ENCODE measurements around the gene PIGQ. TPM values are rescaled to one million over a fixed set of nuclear protein-coding genes. Genes with fewer than 3 reads are reported as not detected.

The PIGQ gene
- polyA plus RNA-seq, 1 of the 3 experiments (the other 2 are of a cell fraction): 38.7 TPM

- Histone ChIP-seq H3K9ac (no peak overlapping the region), H3K9me2 (no peaks in the 10 kb centered on the region), H3K4me2 (no peak overlapping the region), H3K27me3 (ENCODE audit: insufficient read depth) (no peaks in the 10 kb centered on the region), H3K9me3 (no peaks in the 10 kb centered on the region), H3F3A (replicated peaks; ENCODE audit: insufficient read depth) (no peaks in the 10 kb centered on the region), H4K20me1 (ENCODE audit: insufficient read depth) (no peaks in the 10 kb centered on the region), H3K79me2 (ENCODE audit: insufficient read depth) (peaks cover 10% of the 10 kb centered on the region), H2AFZ (ENCODE audit: low read depth) (no peak overlapping the region), H3K4me1 (ENCODE audit: control insufficient read depth in 1 of 2, insufficient read depth in 2 of 2, low read depth in 1 of 2, low read length in 1 of 2) (peaks cover 0 to 12% of the 10 kb centered on the region in 2 experiments; a peak in 1 of 4 replicates), H3K27ac (ENCODE audit: low read depth in 2 of 2, low read length in 1 of 2) (no peak overlapping the region; a peak in 1 of 4 replicates), H3K4me3 (ENCODE audit: low read depth in 2 of 2, low read length in 1 of 2) (no peak overlapping the region), H3K36me3 (replicated peaks in 1 of 2; ENCODE audit: control insufficient read depth in 1 of 2, insufficient read depth in 2 of 2, low read length in 1 of 2) (peaks cover 0 to 38% of the 10 kb centered on the region in 2 experiments)
- WGBS (ENCODE audit: low lambda C conversion rate): 92% methylated on average over 15 of the region's 36 CpGs
- TF ChIP-seq TCF12 (IDR thresholded peaks at IDR 0.05) (no peak), RCOR1 (IDR thresholded peaks at IDR 0.05; ENCODE audit: low read length) (no peak), FOXJ3 (CRISPR knock-in tag; IDR thresholded peaks at IDR 0.05) (no peak), GATA2 (CRISPR knock-in tag; IDR thresholded peaks at IDR 0.05) (no peak), GABPA (IDR thresholded peaks at IDR 0.05; ENCODE audit: low read depth) (no peak), SIN3A (IDR thresholded peaks at IDR 0.05; ENCODE audit: borderline replicate concordance, low read depth, low read length) (no peak), USF2 (IDR thresholded peaks at IDR 0.05; ENCODE audit: borderline replicate concordance, low read depth, low read length) (no peak), EP300 (IDR thresholded peaks at IDR 0.05; ENCODE audit: borderline replicate concordance in 1 of 2, low read depth in 1 of 2, low read length in 1 of 2) (no peak), FOXM1 (IDR thresholded peaks at IDR 0.05; ENCODE audit: low read depth) (no peak)
- TF ChIP-seq, protein P1, sequence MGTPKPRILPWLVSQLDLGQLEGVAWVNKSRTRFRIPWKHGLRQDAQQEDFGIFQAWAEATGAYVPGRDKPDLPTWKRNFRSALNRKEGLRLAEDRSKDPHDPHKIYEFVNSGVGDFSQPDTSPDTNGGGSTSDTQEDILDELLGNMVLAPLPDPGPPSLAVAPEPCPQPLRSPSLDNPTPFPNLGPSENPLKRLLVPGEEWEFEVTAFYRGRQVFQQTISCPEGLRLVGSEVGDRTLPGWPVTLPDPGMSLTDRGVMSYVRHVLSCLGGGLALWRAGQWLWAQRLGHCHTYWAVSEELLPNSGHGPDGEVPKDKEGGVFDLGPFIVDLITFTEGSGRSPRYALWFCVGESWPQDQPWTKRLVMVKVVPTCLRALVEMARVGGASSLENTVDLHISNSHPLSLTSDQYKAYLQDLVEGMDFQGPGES (IDR thresholded peaks at IDR 0.05; ENCODE audit: low read depth, low read length): no peak
- ChIA-PET CTCF (no interaction called here), POLR2A (interaction anchor here (1.1 kb wide), 1 partner anchor 10 kb away, joined by 3 read pairs; no protein-coding TSS in a partner anchor)
- DNase-seq: no peak
Observed at GRCh38 chr16:575354-576196, 5.8 kb downstream of the PIGQ start.

GRCh38 chr16:576197-576822 lies 6.5 kb downstream of the PIGQ start:
- Histone ChIP-seq H3F3A (replicated peaks; ENCODE audit: insufficient read depth) (no peaks in the 10 kb centered on the region), H2AFZ (ENCODE audit: low read depth) (no peak overlapping the region), H3K4me1 (ENCODE audit: control insufficient read depth in 1 of 2, insufficient read depth in 2 of 2, low read depth in 1 of 2, low read length in 1 of 2) (peaks cover 0 to 7% of the 10 kb centered on the region in 2 experiments; a peak in 1 of 4 replicates), H3K36me3 (replicated peaks in 1 of 2; ENCODE audit: control insufficient read depth in 1 of 2, insufficient read depth in 2 of 2, low read length in 1 of 2) (peaks cover 0 to 41% of the 10 kb centered on the region in 2 experiments), H3K79me2 (ENCODE audit: insufficient read depth) (peaks cover 8% of the 10 kb centered on the region), H3K4me3 (ENCODE audit: low read depth in 2 of 2, low read length in 1 of 2) (no peak overlapping the region), H3K9me3 (no peaks in the 10 kb centered on the region), H3K27me3 (ENCODE audit: insufficient read depth) (no peaks in the 10 kb centered on the region), H3K4me2 (no peak overlapping the region), H4K20me1 (ENCODE audit: insufficient read depth) (no peaks in the 10 kb centered on the region), H3K9ac (no peak overlapping the region), H3K27ac (ENCODE audit: low read depth in 2 of 2, low read length in 1 of 2) (no peak overlapping the region), H3K9me2 (no peaks in the 10 kb centered on the region)
- 90% methylated on average over 6 of the region's 21 CpGs for WGBS (ENCODE audit: low lambda C conversion rate)
- ChIA-PET CTCF (interaction anchor here (0.9 to 1.2 kb wide), 2 partner anchors 9 to 72 kb away, joined by 3 to 4 read pairs; no protein-coding TSS in a partner anchor), POLR2A (interaction anchor here (0.7 to 1.1 kb wide), 3 partner anchors 9 to 11 kb away, joined by 3 read pairs; partner anchors contain the start of gene NHLRC4)
- no peak for DNase-seq
- TF ChIP-seq NRF1 (IDR thresholded peaks at IDR 0.05; ENCODE audit: low read depth, low read length) (no peak), GABPA (IDR thresholded peaks at IDR 0.05; ENCODE audit: low read depth) (no peak), ELF1 (IDR thresholded peaks at IDR 0.05) (no peak), FOXM1 (IDR thresholded peaks at IDR 0.05; ENCODE audit: low read depth) (no peak), RCOR1 (IDR thresholded peaks at IDR 0.05; ENCODE audit: low read length) (no peak), SMC3 (IDR thresholded peaks at IDR 0.05; ENCODE audit: low read depth, low read length) (no peak), NFIC (IDR thresholded peaks at IDR 0.05; ENCODE audit: borderline replicate concordance) (no peak), MEF2A (IDR thresholded peaks at IDR 0.05; ENCODE audit: borderline replicate concordance, low read depth) (no peak), USF1 (IDR thresholded peaks at IDR 0.05; ENCODE audit: borderline replicate concordance, low read depth) (no peak), POLR2AphosphoS5 (IDR thresholded peaks at IDR 0.05; ENCODE audit: low read depth, low read length) (no peak), TEAD4 (IDR thresholded peaks at IDR 0.05; ENCODE audit: borderline replicate concordance, insufficient read depth) (no peak), CHD2 (IDR thresholded peaks at IDR 0.05; ENCODE audit: low read length, partially characterized antibody) (no peak)
- TF ChIP-seq, protein P2, sequence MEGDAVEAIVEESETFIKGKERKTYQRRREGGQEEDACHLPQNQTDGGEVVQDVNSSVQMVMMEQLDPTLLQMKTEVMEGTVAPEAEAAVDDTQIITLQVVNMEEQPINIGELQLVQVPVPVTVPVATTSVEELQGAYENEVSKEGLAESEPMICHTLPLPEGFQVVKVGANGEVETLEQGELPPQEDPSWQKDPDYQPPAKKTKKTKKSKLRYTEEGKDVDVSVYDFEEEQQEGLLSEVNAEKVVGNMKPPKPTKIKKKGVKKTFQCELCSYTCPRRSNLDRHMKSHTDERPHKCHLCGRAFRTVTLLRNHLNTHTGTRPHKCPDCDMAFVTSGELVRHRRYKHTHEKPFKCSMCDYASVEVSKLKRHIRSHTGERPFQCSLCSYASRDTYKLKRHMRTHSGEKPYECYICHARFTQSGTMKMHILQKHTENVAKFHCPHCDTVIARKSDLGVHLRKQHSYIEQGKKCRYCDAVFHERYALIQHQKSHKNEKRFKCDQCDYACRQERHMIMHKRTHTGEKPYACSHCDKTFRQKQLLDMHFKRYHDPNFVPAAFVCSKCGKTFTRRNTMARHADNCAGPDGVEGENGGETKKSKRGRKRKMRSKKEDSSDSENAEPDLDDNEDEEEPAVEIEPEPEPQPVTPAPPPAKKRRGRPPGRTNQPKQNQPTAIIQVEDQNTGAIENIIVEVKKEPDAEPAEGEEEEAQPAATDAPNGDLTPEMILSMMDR (IDR thresholded peaks at IDR 0.05): no peak
- TF ChIP-seq, protein P3, sequence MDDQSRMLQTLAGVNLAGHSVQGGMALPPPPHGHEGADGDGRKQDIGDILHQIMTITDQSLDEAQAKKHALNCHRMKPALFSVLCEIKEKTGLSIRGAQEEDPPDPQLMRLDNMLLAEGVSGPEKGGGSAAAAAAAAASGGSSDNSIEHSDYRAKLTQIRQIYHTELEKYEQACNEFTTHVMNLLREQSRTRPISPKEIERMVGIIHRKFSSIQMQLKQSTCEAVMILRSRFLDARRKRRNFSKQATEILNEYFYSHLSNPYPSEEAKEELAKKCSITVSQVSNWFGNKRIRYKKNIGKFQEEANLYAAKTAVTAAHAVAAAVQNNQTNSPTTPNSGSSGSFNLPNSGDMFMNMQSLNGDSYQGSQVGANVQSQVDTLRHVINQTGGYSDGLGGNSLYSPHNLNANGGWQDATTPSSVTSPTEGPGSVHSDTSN (IDR thresholded peaks at IDR 0.05): no peak
